Stimulated activated CD8-positive, alpha-beta memory T cell treated with anti-CD3 and anti-CD28 coated beads, Interleukin-15, amount 100 ng/mL, for 24 hours (primary cell): ENCODE data around the gene DIAPH1.

Source experiments
- DNase-seq: peaks from one replicate; pipeline ENCODE4 v3.0.0-alpha.2; 2020; ENCODE audit warnings: low read depth

Gene DIAPH1

GRCh38 chr5:141519605-141520565 is 98.9 kb downstream of the DIAPH1 start:
- DNase-seq, result no peak

GRCh38 chr5:141518618-141519015 is 100.2 kb downstream of the DIAPH1 start:
- DNase-seq, result no peak

GRCh38 chr5:141517880-141518617 is 100.8 kb downstream of the DIAPH1 start:
- DNase-seq, result no peak

GRCh38 chr5:141517312-141517711 is 101.5 kb downstream of the DIAPH1 start:
- DNase-seq, result no peak

- DNase-seq, result no peak
These were observed 102.2 kb downstream of the DIAPH1 start for GRCh38 chr5:141516672-141517025.

- DNase-seq, result no peak
These were observed 102.7 kb downstream of the DIAPH1 start for GRCh38 chr5:141515946-141516671.

GRCh38 chr5:141515141-141515540 is 103.7 kb downstream of the DIAPH1 start:
- DNase-seq, result no peak

- no peak for DNase-seq
These were observed 104.3 kb downstream of the DIAPH1 start for GRCh38 chr5:141514330-141515133.

- no peak for DNase-seq
These were observed 105.0 kb downstream of the DIAPH1 start for GRCh38 chr5:141513627-141514329.

GRCh38 chr5:141512911-141513626 is 105.7 kb downstream of the DIAPH1 start:
- DNase-seq, result no peak

GRCh38 chr5:141512390-141512910 is 106.3 kb downstream of the DIAPH1 start:
- DNase-seq, result peak; percentile 80

- no peak for DNase-seq
These were observed 107.0 kb downstream of the DIAPH1 start for GRCh38 chr5:141511771-141512325.

GRCh38 chr5:141510850-141511601 is 107.8 kb downstream of the DIAPH1 start:
- DNase-seq, result no peak

GRCh38 chr5:141510160-141510559 is 108.6 kb downstream of the DIAPH1 start:
- no peak for DNase-seq

GRCh38 chr5:141508798-141509611 is 109.8 kb downstream of the DIAPH1 start:
- no peak for DNase-seq

GRCh38 chr5:141508440-141508797 is 110.4 kb downstream of the DIAPH1 start:
- DNase-seq, result no peak

GRCh38 chr5:141507387-141508091 is 111.3 kb downstream of the DIAPH1 start:
- no peak for DNase-seq
